ENCODE measurements around the gene FABP2.
"Not testable (repeated sequence)": the region's sequence is repeated elsewhere in the genome, so short reads cannot be mapped to it uniquely, and the experiment has no call there.

The FABP2 gene

DNA sequence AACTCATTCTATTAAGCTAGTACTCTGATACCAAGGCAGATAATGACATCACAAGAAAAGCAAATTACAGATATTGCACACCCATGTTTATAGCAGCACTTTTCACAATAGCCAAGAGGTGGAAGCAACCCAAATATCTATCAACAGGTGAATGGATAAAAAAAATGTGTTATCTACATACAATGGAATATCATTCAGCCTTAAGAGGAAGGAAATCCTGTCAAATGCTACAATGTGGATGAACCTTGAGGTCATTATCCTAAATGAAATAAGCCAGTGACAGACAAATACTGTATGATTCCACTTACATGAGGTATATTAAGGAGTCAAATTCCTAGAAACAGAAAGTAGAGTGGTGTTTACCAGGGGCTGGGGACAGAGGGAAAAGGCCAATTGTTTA lies 14.3 kb downstream of the FABP2 start:
- DNase-seq: no peak

- DNase-seq: no peak
Measured at GRCh38 chr4:119304431-119304830, 17.5 kb downstream of the FABP2 start.

DNA sequence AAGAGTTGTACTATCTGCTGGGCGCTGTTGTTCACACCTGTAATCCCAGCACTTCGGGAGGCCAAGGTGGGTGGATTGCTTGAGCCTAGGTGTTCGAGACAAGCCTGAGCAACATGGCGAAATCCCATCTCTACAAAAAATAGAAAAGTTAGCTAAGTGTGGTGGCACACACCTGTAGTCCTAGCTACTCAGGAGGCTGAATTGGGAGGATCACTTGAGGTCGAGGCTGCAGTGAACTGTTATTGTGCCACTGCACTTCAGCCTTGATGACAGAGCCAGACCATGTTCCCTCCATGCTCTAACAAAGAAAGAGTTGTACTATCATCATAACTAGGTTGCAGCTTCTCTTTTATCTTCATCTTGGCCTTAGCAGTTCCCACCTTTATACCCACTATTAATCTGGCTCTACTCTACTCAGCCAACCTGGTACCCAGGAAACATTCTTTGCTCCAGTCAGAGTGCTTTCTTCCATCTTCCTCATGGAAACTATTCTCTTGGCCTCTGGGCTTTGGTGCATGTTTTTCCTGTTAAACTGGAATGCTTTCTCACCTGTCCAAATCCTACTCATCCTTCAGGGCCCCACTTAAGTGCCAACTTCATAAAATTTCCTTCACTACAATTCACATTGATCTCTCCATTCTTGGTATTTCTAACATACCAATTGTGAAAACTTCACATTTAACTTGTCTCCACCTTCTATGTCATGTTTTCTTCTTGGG lies 18.2 kb downstream of the FABP2 start:
- no peak for DNase-seq

DNA sequence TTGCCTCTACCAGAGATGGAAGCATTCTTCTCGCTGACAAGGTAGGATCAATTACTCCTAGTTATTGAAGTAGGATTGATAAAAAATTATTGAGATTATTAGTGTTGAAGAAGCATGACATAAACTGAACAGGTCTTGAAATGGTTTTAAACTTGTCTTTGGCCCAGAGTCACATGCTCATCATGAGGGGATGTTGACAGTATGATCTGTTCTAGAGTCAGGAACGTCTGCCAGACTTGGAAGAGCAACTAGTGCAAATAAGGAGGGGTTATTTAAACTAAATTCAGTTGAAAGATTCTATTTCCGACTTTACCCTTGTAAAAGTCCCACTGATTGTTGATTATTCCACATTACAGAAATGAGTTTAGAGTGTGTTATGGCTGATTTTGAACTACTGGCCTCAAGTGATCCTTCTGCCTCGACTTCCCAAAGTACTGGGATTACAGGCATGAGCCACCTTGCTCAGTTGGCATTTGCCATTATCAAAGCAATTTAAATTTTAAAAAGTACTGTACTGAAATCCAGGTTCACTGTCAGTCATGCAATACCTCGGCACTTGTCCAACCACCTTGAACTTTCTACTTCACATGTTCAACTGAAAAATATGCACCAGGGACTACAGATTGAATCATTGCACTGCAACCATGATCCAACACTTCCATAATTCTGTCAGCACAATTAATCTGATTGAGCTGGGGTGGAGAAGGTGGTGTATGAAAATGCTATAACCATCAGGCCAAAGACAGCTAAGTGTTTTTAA lies 19.7 kb downstream of the FABP2 start:
- DNase-seq: no peak

GRCh38 chr4:119300101-119300978 lies 21.6 kb downstream of the FABP2 start:
- DNase-seq: no peak

DNA sequence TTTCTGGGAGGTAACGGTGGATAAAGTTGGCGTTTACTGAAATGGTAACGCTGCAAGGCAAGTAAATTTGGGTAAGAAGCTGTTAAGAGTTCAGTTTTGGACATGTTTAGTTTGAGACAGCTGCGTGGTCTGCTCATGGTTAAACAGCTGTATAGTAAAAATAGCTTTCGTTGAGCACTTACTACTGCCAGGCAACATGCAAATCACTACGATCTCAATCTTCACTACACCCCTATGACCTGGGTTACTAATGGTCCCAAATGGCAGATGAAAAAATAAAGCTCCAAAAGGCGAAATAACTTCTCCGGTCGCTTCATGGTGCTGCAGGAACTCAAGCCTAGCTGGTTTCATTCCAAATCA lies 22.2 kb downstream of the FABP2 start:
- no peak for DNase-seq

DNA sequence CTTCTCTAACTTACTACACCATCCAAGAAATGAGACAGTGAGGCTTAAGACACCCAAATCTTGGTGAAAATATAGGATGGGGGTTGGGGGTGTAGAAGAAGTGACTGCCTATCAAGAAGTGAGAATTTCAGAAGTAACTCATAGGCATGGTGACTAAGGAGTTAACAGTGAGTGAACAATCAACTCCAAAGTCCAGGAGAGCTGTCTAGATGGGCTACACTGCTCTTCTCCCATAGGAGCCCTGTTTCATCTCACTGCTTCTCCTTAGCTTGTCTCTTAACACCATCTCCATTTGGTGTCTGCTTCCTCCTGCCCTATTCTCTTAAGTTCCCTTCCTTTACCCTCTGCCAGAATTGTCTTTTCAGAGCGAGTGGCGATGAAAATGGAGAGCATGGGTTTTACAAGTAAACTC lies 22.7 kb downstream of the FABP2 start:
- no peak for DNase-seq

DNA sequence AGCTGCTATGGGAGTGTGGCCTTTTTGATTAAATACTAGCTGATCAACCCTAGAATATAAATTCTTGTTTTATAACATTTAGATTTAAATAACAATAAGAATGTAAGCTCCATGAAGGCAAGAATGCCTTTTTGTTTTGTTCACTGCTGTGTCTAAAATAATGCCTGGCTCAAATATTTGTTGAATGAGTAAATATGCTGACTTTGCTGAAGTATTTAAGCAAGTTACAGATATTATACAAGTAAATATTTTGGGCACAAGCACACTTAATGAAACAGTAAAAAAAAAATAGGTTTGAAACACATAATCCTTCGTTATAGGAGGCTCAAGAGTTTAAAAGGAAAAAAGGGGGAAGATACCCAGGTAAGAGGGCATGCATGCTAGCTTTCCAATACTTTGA lies 24.1 kb downstream of the FABP2 start:
- no peak for DNase-seq

- DNase-seq: no peak
Measured at GRCh38 chr4:119296356-119296755, 25.6 kb downstream of the FABP2 start.

- DNase-seq: no peak
Measured at GRCh38 chr4:119290598-119290997, 31.3 kb downstream of the FABP2 start.

GRCh38 chr4:119289313-119289712 lies 32.6 kb downstream of the FABP2 start:
- DNase-seq: no peak

DNA sequence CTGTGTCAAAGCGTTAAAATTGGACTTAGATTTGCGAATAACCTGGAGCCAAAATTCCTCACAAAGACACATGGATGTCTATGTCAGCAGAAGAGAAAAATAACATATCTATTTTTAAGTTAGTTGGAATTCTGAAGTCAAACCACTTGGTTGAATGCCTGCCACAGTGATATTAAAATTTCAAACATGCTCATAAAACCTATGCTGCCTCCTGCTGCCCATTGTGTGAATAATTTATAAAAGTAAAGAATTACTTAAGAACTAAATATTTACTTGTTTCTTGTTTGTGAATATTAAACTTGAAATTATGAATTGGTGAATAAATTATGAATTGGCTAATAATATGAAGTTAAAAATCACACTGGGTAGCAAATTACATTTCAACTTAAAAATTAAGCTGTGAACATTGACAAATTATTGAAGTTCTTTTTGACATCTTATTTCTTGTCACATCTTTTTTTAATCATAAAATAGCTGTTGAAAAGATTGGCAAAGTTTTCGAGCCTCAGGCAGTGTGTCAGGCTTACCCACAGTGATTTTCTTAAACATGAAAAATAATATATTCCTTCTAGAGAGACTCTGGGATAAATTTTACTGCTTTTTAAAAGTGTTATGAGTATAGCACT lies 35.4 kb downstream of the FABP2 start:
- no peak for DNase-seq

- DNase-seq: no peak
Measured at GRCh38 chr4:119284876-119285780, 36.8 kb downstream of the FABP2 start.

DNA sequence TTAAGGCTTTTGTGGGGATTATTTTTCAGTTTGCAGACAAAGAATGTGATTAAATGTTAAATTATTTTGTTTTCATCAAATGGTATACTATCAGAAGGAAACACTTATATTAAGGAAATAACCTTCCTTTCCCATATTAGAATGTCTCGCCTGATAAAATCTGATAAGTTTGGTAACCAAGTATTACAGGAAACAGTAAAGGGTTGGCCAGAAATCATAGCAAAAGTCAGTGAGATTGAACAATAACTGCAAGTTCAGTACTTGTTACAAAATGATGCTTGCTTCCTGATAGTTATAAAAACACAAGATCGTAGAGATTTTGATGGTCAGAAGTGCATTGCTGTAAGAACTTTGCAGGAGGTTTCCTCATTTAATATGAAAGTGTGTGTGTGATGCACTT lies 40.5 kb downstream of the FABP2 start:
- DNase-seq: no peak

DNA sequence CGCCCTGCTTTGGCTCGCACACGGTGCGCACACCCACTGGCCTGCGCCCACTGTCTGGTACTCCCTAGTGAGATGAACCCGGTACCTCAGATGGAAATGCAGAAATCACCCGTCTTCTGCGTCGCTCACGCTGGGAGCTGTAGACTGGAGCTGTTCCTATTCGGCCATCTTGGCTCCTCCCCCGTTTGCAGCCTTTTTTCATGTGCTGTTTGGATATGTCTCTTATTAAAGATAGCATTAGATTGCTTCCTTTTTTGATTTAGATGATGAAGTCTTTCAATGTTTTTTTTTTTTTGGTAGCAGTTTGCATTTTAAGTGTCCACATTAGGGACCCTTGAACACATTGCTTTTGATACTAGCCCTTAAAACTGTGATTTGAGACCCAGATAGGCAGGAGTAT lies 42.0 kb downstream of the FABP2 start:
- DNase-seq: not testable (repeated sequence)

DNA sequence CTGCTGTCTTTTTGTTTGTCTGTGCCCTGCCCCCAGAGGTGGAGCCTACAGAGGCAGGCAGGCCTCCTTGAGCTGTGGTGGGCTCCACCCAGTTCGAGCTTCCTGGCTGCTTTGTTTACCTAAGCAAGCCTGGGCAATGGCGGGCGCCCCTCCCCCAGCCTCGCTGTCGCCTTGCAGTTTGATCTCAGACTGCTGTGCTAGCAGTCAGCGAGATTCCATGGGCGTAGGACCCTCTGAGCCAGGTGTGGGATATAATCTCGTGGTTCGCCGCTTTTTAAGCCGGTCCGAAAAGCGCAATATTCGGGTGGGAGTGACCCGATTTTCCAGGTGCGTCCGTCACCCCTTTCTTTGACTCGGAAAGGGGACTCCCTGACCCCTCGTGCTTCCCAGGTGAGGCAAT lies 42.4 kb downstream of the FABP2 start:
- DNase-seq: not testable (repeated sequence)

DNA sequence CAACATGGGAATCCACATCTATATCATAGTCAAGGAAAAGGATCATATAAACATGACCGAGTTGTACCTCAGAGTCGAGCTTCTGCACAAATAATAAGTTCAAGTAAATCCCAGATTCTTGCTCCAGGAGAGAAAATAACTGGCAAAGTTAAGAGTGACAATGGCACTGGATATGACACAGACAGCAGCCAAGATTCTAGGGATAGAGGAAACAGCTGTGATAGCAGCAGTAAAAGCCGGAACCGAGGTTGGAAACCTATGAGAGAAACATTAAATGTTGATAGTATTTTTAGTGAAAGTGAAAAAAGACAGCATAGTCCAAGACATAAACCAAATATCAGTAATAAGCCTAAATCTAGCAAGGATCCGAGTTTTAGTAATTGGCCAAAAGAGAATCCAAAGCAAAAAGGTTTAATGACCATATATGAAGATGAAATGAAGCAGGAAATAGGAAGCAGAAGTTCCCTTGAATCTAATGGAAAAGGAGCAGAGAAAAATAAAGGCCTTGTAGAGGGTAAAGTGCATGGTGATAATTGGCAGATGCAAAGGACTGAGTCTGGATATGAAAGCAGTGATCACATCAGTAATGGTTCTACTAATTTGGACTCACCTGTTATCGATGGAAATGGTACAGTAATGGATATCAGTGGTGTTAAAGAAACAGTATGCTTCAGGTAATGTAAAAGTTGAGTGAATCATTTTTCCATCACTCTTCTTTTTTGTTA lies 50.4 kb downstream of the FABP2 start:
- DNase-seq: no peak

GRCh38 chr4:119268466-119268865 lies 53.5 kb downstream of the FABP2 start:
- DNase-seq: no peak

All from SHP77 treated with DMSO at 0.1 percent for 48 hours (cell line).